PFSK-1 (cell line): ENCODE results near the gene HECTD1.

ENCODE experiments used
- FOXP2 ChIP-seq: optimal IDR thresholded peaks from 2 replicates; pipeline ENCODE3; 2011; ENCODE audit warnings: borderline replicate concordance, control low read depth, inconsistent platforms; ENCODE audit not compliant: insufficient read depth; ENCODE audit errors: extremely low read length, extremely low read depth
- POLR2AphosphoS5 ChIP-seq: IDR thresholded peaks from 2 replicates; pipeline ENCODE4 v1.6.1; 2012; ENCODE audit warnings: low read depth, mild to moderate bottlenecking, control low read depth, low read length, moderate library complexity
- REST ChIP-seq, 2 experiments: IDR thresholded peaks; 2 replicates each; pipeline versions ENCODE4 v1.6.1 to v1.8.0; 2011 to 2012; ENCODE audit warnings: low read depth in 2 of 2, low read length in 2 of 2, control low read depth in 1 of 2, inconsistent platforms in 1 of 2, mild to moderate bottlenecking in 1 of 2, moderate library complexity in 1 of 2; ENCODE audit not compliant: insufficient read depth in 1 of 2
- SIN3A ChIP-seq: IDR thresholded peaks from 2 replicates; pipeline ENCODE4 v1.6.1; 2012; ENCODE audit warnings: mild to moderate bottlenecking, low read length, moderate library complexity, borderline replicate concordance; ENCODE audit not compliant: insufficient read depth
- TAF1 ChIP-seq: IDR thresholded peaks from 2 replicates; pipeline ENCODE4 v1.6.1; 2012; ENCODE audit warnings: low read length, control low read depth, borderline replicate concordance; ENCODE audit not compliant: insufficient read depth

GRCh38 chr14:31209605-31210004 is 2.0 kb upstream of the HECTD1 start:
- TF ChIP-seq POLR2AphosphoS5 (no peak), TAF1 (no peak), SIN3A (no peak), REST (IDR thresholded peaks at IDR 0.05; ENCODE audit: insufficient read depth in 1 of 2, low read depth in 2 of 2, low read length in 2 of 2) (no peak), FOXP2 (no peak)
